Ovary (tissue), 9 donors: Measurements from ENCODE around the gene SLCO2A1. TPM values are rescaled to one million over a fixed set of nuclear protein-coding genes. Genes with fewer than 3 reads are reported as not detected.

Experiments
- DNase-seq, 5 donors: peaks; one replicate each; pipeline ENCODE4 v3.0.0-alpha.2; 2019 to 2020
- H3K27ac ChIP-seq, 2 donors: fragments of 200-600 bp; one replicate each; pipeline versions ENCODE4 v1.5.1 to v1.8.0; 2019 to 2022
- H3K27me3 ChIP-seq: fragments of 200-600 bp; one replicate; pipeline ENCODE4 v1.8.0; 2022
- H3K36me3 ChIP-seq: fragments of 200-600 bp; sonication (generic); one replicate; pipeline ENCODE4 v1.5.1; 2019
- H3K4me1 ChIP-seq: one replicate; pipeline ENCODE4 v1.8.1; 2013; ENCODE audit warnings: mild to moderate bottlenecking, moderate library complexity; ENCODE audit not compliant: insufficient read depth
- H3K4me3 ChIP-seq: fragments of 200-600 bp; sonication (generic); one replicate; pipeline ENCODE4 v1.5.1; 2017
- H3K9me3 ChIP-seq, 2 donors: fragments of 200-600 bp in 1 of 2; sonication (generic) in 1 of 2; one replicate each; pipeline versions ENCODE4 v1.5.1 to v1.8.1; 2013 to 2019; ENCODE audit warnings: mild to moderate bottlenecking in 1 of 2, moderate library complexity in 1 of 2
- EP300 ChIP-seq: sonication (generic); formaldehyde crosslinking; IDR thresholded peaks from one replicate; pipeline ENCODE4 v1.6.1; 2017; ENCODE audit warnings: antibody characterized with exemption
- POLR2A ChIP-seq: fragments of 450-650 bp; IDR thresholded peaks from one replicate; pipeline ENCODE4 v1.6.1; 2017; ENCODE audit warnings: antibody characterized with exemption, mild to moderate bottlenecking, moderate library complexity
- WGBS, 3 donors: extraction: QIAGEN DNeasy Blood & Tissue Kit in 1 of 3; methylation state at CpG; one replicate each; pipeline versions ENCODE4 v1.1.5 to v1.1.7; 2013 to 2017; 5-methylcytosine and 5-hydroxymethylcytosine counted together
- intact Hi-C, 4 donors: fragments of 100-400 bp; cut with DNase I; formaldehyde crosslinking; loops; one replicate each; pipeline versions ENCODE4 v1.11.0 to v1.15.1; 2022 to 2023
- polyA plus RNA-seq, 2 donors: library from polyadenylated mRNA; stranded (reverse); fragments of 200-250 nt in 1 of 2; fragments of 350-450 nt in 1 of 2; fragmentation: Illumina TruSeq in 1 of 2; extraction: RNeasy Lipid Tissue Mini Kit (QIAGEN cat#74804) in 1 of 2; gene quantifications; one replicate each; pipeline ENCODE4 v1.2.3, GENCODE V29; 2013 to 2014
- total RNA-seq, 7 donors: library from RNA; depleted of rRNA in 2 of 7; stranded (reverse); fragments of >200 nt in 2 of 7; fragmentation: NEBNext Ultra II Directional in 3 of 7; extraction: Animal tissue kit (Norgen Biotek cat#: 25700) in 3 of 7; gene quantifications; one replicate each; pipeline versions ENCODE4 v1.1.0 to v1.2.4, GENCODE V29; 2016 to 2023
- TF ChIP-seq, protein P1 (sequence below), 3 donors: fragments of 450-650 bp in 2 of 3; fragments of 200-600 bp in 1 of 3; IDR thresholded peaks; one replicate each; pipeline versions ENCODE4 v1.5.1 to v1.8.0; 2016 to 2022; ENCODE audit warnings: antibody characterized with exemption in 3 of 3, mild to moderate bottlenecking in 1 of 3
- donor health status: DM: no; HTN: no; CAD: no; lungs with moderate emphysema.
- donor health status: DM: no; HTN: no; CAD: no.
- donor health status: Bipolar disorder and iron deficiency.
- donor health status: DM: yes; HTN: yes; CAD: no.
- donor health status: DM: no; HTN: no; CAD: no.
- donor health status: DM: yes; HTN: yes; CAD: no.

Gene SLCO2A1
- total and polyA plus RNA-seq, 9 donors, result 0.83 to 23.6 (median 3.7) TPM

DNA sequence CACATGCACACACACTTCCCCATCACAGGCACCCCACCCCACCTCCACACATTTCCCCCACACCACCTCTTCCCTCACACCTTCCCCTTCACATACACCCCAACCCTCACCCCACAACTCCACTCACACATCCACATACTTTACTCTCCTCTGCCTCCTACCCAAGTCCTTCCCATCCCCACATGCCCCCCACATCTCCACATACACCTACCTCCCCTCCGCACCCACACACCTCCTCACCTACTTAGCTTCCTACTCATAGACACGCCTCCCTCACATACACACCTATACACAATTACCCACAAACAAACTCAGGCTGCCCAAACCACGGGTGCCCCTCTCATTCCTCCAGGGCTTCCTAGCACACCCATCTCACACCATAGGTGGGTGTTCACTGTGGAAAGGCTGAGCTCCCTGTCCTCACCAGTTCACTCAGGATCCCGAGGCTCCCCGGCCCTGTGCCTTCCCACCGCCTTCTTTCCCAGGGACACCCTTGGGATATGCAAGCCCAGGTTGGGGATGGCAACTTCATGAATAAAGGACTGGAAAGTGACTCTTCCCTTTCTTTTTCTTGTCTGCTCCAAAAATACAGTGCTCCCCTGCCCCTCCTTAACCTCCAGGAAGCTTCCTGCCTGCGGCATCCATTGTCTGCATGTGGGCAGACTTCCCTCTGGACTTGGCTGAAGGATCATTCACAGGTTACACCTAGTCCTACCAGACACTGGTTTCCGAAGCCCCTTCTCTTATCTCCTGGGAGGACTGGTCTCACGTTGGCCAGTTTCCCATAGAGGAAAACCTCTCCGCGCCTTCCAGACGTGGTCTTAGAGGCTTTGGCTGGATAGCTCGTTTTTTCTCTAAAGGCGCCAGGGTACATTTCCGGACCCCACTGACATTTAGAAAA lies 61.5 kb downstream of the SLCO2A1 start:
- intact Hi-C loops, result no loop called here
- no peak for TF ChIP-seq EP300
- Histone ChIP-seq H3K27me3 (no peaks in the 10 kb centered on the region), H3K4me3 (no peak overlapping the region), H3K36me3 (no peaks in the 10 kb centered on the region), H3K4me1 (peaks cover 2% of the 10 kb centered on the region), H3K27ac (no peak overlapping the region), H3K9me3 (no peaks in the 10 kb centered on the region)
- peak in 1 of 5 donors; percentile 14 for DNase-seq
- WGBS, 3 donors, result 55 to 75% (median 69%) methylated on average over 15 of the region's 15 CpGs

DNA sequence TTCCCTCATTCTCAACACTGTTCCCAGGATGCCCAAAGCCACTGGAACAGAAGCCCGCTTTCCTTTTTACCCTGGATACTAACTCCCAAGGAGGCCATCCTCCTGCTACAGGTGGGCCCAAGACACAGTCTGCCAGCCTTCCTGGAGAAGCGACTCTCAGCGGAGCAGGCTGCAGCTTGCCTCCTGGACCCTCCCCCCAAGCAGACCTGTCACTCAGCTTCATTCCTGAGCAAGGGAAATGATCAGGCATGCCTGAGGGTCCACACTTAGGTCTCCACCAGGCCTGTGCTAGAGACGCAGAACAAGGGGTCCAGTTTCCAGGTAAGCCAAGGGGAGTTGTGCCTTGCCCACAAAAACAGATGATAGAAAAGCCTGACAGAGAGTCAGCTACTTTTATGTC lies 62.8 kb downstream of the SLCO2A1 start:
- peaks cover 2% of the 10 kb centered on the region for H3K4me1 ChIP-seq
- H3K27ac ChIP-seq, result no peak overlapping the region
- WGBS, 3 donors, result 90 to 97% (median 95%) methylated on average over 4 of the region's 4 CpGs
- no peaks in the 10 kb centered on the region for H3K9me3 ChIP-seq
- TF ChIP-seq EP300 (no peak), POLR2A (no peak)
- TF ChIP-seq, protein P1, sequence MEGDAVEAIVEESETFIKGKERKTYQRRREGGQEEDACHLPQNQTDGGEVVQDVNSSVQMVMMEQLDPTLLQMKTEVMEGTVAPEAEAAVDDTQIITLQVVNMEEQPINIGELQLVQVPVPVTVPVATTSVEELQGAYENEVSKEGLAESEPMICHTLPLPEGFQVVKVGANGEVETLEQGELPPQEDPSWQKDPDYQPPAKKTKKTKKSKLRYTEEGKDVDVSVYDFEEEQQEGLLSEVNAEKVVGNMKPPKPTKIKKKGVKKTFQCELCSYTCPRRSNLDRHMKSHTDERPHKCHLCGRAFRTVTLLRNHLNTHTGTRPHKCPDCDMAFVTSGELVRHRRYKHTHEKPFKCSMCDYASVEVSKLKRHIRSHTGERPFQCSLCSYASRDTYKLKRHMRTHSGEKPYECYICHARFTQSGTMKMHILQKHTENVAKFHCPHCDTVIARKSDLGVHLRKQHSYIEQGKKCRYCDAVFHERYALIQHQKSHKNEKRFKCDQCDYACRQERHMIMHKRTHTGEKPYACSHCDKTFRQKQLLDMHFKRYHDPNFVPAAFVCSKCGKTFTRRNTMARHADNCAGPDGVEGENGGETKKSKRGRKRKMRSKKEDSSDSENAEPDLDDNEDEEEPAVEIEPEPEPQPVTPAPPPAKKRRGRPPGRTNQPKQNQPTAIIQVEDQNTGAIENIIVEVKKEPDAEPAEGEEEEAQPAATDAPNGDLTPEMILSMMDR (IDR thresholded peaks at IDR 0.05), result no peak
- no peak overlapping the region for H3K4me3 ChIP-seq
- peak in 1 of 5 donors; percentile 14 for DNase-seq
- no peaks in the 10 kb centered on the region for H3K27me3 ChIP-seq
- intact Hi-C loops, result no loop called here
- H3K36me3 ChIP-seq, result no peaks in the 10 kb centered on the region

DNA sequence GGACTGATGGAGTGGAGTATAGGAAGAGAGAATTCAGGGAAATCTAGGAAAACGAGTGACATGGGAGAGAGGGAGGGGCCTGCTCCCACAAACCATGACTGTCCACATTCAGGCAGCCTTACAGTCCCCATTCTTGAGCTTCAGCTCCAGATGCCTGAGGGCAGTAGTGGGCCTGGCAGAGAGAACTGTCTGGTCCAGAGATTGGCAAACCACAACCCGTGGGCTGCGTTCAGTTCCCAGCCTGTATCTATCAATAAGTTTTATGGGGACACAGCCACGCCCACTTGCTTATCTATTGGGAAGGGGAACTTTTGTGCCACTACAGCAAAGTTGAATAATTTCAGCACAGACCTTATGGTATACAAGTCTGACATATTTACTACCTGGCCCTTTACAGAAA lies 63.8 kb downstream of the SLCO2A1 start:
- H3K36me3 ChIP-seq, result no peaks in the 10 kb centered on the region
- no peaks in the 10 kb centered on the region for H3K4me1 ChIP-seq
- H3K9me3 ChIP-seq, result no peaks in the 10 kb centered on the region
- no peak for TF ChIP-seq EP300
- TF ChIP-seq, protein P1 (IDR thresholded peaks at IDR 0.05), result no peak
- H3K27me3 ChIP-seq, result no peaks in the 10 kb centered on the region
- WGBS, 3 donors, result 69 to 72% (median 72%) methylated on average over 4 of the region's 4 CpGs
- intact Hi-C loops, result no loop called here
- H3K4me3 ChIP-seq, result no peak overlapping the region
- no peak overlapping the region for H3K27ac ChIP-seq
- DNase-seq, result no peak

DNA sequence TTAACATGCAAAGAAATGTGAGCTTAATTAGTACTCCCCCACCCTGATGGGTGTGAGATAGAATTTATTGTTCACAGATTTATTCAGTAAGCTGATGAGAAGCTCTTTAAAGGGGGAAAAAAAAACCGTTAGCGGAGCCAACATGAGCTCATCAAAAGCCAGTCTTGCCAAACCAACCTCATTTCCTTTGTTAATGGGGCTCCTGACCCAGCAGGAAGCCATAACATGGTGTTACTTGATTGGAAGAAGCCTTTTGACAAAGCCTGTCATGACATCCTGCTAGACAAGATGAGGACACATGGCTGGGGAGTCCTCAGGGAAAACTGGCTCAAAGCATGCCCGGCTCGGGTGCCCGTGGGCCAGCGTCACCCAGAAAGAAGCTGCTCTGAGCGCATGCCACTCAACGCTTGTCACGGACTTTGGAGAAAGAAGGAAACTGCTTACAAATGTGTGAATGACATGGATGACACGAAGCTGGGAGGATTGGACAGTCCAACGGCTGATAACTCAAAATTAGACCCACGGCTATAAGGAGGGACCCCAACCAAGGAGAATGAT lies 64.6 kb downstream of the SLCO2A1 start:
- Histone ChIP-seq H3K9me3 (no peaks in the 10 kb centered on the region), H3K36me3 (no peaks in the 10 kb centered on the region), H3K27me3 (no peaks in the 10 kb centered on the region), H3K27ac (no peak overlapping the region), H3K4me3 (no peak overlapping the region), H3K4me1 (no peaks in the 10 kb centered on the region)
- peak in 1 of 5 donors; percentile 5 for DNase-seq
- TF ChIP-seq EP300 (no peak), POLR2A (no peak)
- TF ChIP-seq, protein P1 (IDR thresholded peaks at IDR 0.05), result no peak
- intact Hi-C loops, result no loop called here
- 83 to 89% (median 85%) methylated on average over 12 of the region's 12 CpGs for WGBS, 3 donors

DNA sequence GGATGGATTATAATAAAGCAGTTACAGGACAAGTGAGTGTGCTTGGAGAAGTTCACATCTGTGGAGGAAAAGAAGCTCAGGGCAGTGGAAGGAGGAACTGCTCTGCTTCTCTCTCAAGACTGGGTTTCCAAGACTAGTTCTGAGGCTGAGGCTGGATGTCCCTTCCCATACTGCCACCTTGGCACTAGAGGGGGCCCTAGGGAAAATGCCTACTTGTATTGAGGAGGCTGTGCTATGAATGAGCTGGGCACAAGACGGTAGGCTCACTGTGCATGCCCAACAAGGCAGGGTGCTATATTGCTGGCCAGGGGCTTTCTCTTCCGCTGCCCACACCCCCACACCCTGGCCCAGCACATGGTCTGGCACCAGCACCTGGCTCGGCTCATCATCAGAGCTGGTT lies 65.2 kb downstream of the SLCO2A1 start:
- no peaks in the 10 kb centered on the region for H3K36me3 ChIP-seq
- TF ChIP-seq EP300 (no peak), POLR2A (no peak)
- TF ChIP-seq, protein P1 (IDR thresholded peaks at IDR 0.05), result no peak
- H3K27me3 ChIP-seq, result no peaks in the 10 kb centered on the region
- no peak overlapping the region for H3K4me3 ChIP-seq
- no peaks in the 10 kb centered on the region for H3K9me3 ChIP-seq
- no peaks in the 10 kb centered on the region for H3K4me1 ChIP-seq
- WGBS, 3 donors, result 68 to 95% (median 69%) methylated on average over 3 of the region's 3 CpGs
- peak in 1 of 5 donors; percentile 7 for DNase-seq
- intact Hi-C loops, result no loop called here
- H3K27ac ChIP-seq, result no peak overlapping the region
